Neural crest cell (in vitro differentiated cells): Measurements from ENCODE around the gene DSCAM. TPM values are rescaled to one million over a fixed set of nuclear protein-coding genes. Genes with fewer than 3 reads are reported as not detected.

Experiments used
- DNase-seq: peaks from one replicate; pipeline ENCODE4 v3.0.0; 2021; ENCODE audit warnings: low read depth, mixed read lengths, low spot score
- H3K27ac Mint-ChIP-seq: one replicate; pipeline ENCODE4 v1.8.0; 2021; ENCODE audit warnings: mild to moderate bottlenecking, mixed read lengths; ENCODE audit not compliant: unreplicated experiment
- H3K27me3 Mint-ChIP-seq: 2 replicates; pipeline ENCODE4 v1.8.0; 2021; ENCODE audit warnings: low read depth, mild to moderate bottlenecking, mixed read lengths
- H3K36me3 Mint-ChIP-seq: 2 replicates; pipeline ENCODE4 v1.8.0; 2021; ENCODE audit warnings: low read depth, mild to moderate bottlenecking, mixed read lengths
- H3K4me1 Mint-ChIP-seq: 2 replicates; pipeline ENCODE4 v1.8.0; 2021; ENCODE audit warnings: mixed read lengths
- H3K4me3 Mint-ChIP-seq: one replicate; pipeline ENCODE4 v1.8.0; 2021; ENCODE audit warnings: mild to moderate bottlenecking, mixed read lengths
- H3K9me3 Mint-ChIP-seq: 2 replicates; pipeline ENCODE4 v1.8.0; 2021; ENCODE audit warnings: mixed read lengths
- total RNA-seq: library from RNA; stranded (reverse); gene quantifications from 2 replicates; pipeline ENCODE4 v1.2.1, GENCODE V29; 2021
- TF ChIP-seq, protein P1 (sequence below): fragments of 200-600 bp; sonication (generic); conservative IDR thresholded peaks from 2 replicates; pipeline ENCODE4 v1.5.0; 2021; ENCODE audit warnings: antibody characterized with exemption, mild to moderate bottlenecking

Gene DSCAM
- total RNA-seq, 1 donor from 2014 or later: 0.19 TPM

DNA sequence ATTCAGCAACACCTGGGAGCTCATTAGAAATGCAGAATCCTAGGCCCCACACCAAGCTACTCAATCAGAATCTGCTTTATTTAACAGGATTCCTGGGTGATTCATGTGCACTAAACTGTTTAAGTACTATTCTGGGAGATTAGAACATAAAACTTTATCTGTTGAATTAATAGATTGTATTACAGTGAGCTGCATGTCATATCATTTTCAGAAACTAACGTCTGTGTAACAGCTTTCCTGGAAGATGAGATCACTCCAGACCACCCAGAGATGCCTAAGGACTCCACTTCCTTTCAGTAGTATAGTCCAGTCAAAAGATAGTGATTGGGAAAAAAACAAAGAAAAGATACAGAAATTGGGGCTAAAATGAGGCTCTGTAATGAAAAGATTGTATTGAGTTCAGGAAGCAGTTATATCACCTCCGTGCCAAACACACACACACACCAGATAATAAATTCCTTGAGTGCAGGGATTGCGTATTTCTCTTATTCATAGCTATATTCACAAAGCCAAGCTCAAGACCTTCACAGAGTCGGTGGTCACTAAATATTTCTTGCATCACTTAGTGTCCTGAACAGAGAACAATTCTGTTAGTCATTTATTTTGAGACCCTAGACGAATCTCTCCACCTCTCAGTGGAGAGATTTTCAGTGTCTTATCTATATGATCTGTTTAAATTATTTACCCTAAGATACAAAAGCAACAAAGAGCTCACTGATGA lies 178.2 kb downstream of the DSCAM start:
- TF ChIP-seq, protein P1, sequence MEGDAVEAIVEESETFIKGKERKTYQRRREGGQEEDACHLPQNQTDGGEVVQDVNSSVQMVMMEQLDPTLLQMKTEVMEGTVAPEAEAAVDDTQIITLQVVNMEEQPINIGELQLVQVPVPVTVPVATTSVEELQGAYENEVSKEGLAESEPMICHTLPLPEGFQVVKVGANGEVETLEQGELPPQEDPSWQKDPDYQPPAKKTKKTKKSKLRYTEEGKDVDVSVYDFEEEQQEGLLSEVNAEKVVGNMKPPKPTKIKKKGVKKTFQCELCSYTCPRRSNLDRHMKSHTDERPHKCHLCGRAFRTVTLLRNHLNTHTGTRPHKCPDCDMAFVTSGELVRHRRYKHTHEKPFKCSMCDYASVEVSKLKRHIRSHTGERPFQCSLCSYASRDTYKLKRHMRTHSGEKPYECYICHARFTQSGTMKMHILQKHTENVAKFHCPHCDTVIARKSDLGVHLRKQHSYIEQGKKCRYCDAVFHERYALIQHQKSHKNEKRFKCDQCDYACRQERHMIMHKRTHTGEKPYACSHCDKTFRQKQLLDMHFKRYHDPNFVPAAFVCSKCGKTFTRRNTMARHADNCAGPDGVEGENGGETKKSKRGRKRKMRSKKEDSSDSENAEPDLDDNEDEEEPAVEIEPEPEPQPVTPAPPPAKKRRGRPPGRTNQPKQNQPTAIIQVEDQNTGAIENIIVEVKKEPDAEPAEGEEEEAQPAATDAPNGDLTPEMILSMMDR: no peak
- Mint-ChIP-seq H3K27ac (no peak overlapping the region), H3K4me3 (no peak overlapping the region), H3K4me1 (peaks cover 4% of the 10 kb centered on the region), H3K9me3 (no peaks in the 10 kb centered on the region), H3K27me3 (no peaks in the 10 kb centered on the region), H3K36me3 (no peaks in the 10 kb centered on the region)
- no peak for DNase-seq

DNA sequence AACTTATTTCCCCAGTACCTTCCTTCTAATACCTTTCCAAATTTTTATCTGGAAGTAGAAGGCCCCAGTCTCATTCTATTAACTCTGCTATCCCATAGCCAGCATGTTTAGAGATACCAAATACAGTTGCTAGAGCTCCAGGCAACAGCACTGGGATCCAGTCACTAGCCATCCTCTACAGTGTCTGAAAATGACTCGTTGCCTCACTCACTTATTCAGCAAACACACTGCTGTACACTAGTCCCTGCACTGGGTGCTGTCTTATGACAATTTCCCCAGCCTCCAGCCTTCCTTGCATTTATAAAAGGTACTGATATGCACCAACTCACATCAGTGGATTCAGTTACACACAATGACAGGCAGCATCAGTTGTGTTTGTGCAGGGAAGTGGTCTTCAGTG lies 179.0 kb downstream of the DSCAM start:
- Mint-ChIP-seq H3K27me3 (no peaks in the 10 kb centered on the region), H3K4me3 (no peak overlapping the region), H3K36me3 (no peaks in the 10 kb centered on the region), H3K4me1 (peaks cover 4% of the 10 kb centered on the region), H3K27ac (no peak overlapping the region), H3K9me3 (no peaks in the 10 kb centered on the region)
- no peak for DNase-seq
- TF ChIP-seq, protein P1: no peak

DNA sequence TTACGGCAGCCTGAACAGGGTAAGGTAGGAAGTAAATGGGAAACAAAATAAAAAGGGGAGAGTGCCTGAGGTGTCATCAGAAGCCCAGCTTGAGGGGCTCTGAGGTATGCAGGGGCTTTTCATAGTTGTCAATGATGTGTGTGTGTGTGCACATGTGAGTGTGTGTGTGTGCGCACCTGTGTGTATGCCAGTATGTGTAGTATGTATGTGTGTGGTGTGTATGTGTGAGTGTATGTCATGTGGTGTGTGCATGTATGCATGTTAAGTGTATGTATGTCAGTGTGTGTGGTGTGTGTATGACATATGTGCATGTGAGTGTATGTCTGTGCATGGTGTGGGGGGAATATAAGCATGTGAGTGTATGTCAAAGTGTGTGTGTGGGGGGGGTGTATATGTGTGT lies 184.1 kb downstream of the DSCAM start:
- Mint-ChIP-seq H3K27me3 (no peaks in the 10 kb centered on the region), H3K27ac (no peak overlapping the region), H3K36me3 (no peaks in the 10 kb centered on the region), H3K4me3 (no peak overlapping the region), H3K9me3 (no peaks in the 10 kb centered on the region), H3K4me1 (no peaks in the 10 kb centered on the region)
- TF ChIP-seq, protein P1: no peak
- DNase-seq: no peak

DNA sequence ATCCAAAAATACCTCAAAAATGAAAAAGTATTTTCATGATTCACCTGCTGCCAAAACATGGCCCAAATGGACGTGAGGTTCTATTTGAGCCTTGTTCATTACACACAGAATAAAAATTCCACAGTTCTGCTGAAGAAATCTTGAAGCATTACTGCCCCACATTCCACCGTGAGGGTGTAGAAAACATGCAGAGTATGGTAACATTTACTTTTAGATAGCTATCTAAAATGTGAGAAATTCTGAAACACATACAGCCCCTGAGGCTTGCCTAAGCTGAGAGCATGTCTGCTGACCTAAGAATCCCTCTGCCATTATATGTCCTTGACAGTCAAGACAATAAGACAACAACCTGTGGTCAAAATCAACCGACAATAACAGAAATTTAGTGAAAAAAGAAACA lies 186.5 kb downstream of the DSCAM start:
- Mint-ChIP-seq H3K36me3 (no peaks in the 10 kb centered on the region), H3K27me3 (no peaks in the 10 kb centered on the region), H3K27ac (no peak overlapping the region), H3K4me3 (no peak overlapping the region), H3K9me3 (no peaks in the 10 kb centered on the region), H3K4me1 (no peaks in the 10 kb centered on the region)
- DNase-seq: no peak
- TF ChIP-seq, protein P1: no peak

DNA sequence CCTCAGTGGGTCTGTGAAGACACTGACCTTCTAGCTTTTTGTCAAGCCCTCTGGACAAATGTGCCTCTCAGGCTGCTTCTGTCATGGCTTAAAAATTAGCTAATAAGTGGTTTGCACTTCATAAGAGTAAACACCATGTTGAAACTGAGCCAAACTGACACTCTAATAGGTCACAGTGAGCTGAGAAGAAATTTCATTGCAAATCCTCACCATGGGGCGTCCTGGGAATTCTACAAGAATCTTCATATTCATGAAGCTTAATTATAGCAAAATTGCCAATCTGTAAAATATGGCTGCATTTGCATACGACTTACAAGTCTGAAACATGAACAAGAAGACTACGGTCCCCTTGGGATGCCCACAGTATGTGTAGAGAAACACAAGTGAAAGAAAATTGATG lies 188.6 kb downstream of the DSCAM start:
- H3K27ac Mint-ChIP-seq: no peak overlapping the region
- H3K36me3 Mint-ChIP-seq: no peaks in the 10 kb centered on the region
- H3K9me3 Mint-ChIP-seq: peaks cover 3% of the 10 kb centered on the region
- no peaks in the 10 kb centered on the region for H3K4me1 Mint-ChIP-seq
- TF ChIP-seq, protein P1: no peak
- H3K4me3 Mint-ChIP-seq: no peak overlapping the region
- H3K27me3 Mint-ChIP-seq: no peaks in the 10 kb centered on the region
- DNase-seq: no peak
